Fibroblast of lung (primary cell): ENCODE data around the gene ZNF407.

ENCODE experiments used
- EZH2 ChIP-seq: IDR thresholded peaks from 2 replicates; pipeline ENCODE4 v1.5.1; 2012; ENCODE audit warnings: low read length, control low read depth, mild to moderate bottlenecking; ENCODE audit errors: missing control alignments
- TF ChIP-seq, protein P1 (sequence below), 2 donors: IDR thresholded peaks in 1 of 2; conservative IDR thresholded peaks in 1 of 2; 1 replicate in 1 of 2; 2 replicates in 1 of 2; pipeline ENCODE4 v1.5.1; 2011 to 2012; ENCODE audit warnings: low read length in 2 of 2, control low read depth in 1 of 2, inconsistent platforms in 1 of 2, low read depth in 1 of 2, mild to moderate bottlenecking in 1 of 2

DNA sequence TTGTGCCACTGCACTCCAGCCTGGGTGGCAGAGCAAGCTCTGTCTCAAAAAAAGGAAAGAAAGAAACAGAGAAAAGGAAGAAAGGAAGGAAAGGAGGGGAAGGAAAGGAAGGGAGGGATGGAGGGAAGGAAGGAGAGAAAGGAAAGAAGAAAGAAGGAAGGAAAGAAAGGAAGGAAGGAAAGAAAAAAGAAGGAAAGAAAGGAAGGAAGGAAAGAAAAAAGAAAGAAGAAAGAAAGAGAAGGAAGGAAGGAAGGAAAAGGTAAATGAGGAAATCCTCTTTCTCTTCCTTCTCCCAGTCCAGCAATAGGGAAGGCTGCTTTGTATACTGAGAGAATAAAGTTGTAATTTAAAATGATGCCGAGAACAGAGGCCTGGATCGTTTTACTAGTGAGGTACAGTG lies 22.8 kb upstream of the ZNF407 start:
- TF ChIP-seq, protein P1, sequence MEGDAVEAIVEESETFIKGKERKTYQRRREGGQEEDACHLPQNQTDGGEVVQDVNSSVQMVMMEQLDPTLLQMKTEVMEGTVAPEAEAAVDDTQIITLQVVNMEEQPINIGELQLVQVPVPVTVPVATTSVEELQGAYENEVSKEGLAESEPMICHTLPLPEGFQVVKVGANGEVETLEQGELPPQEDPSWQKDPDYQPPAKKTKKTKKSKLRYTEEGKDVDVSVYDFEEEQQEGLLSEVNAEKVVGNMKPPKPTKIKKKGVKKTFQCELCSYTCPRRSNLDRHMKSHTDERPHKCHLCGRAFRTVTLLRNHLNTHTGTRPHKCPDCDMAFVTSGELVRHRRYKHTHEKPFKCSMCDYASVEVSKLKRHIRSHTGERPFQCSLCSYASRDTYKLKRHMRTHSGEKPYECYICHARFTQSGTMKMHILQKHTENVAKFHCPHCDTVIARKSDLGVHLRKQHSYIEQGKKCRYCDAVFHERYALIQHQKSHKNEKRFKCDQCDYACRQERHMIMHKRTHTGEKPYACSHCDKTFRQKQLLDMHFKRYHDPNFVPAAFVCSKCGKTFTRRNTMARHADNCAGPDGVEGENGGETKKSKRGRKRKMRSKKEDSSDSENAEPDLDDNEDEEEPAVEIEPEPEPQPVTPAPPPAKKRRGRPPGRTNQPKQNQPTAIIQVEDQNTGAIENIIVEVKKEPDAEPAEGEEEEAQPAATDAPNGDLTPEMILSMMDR (conservative IDR thresholded peaks at IDR 0.05 in 1 of 2, IDR thresholded peaks at IDR 0.05 in 1 of 2; ENCODE audit: low read depth in 1 of 2, low read length in 2 of 2) = no peak
- no peak for TF ChIP-seq EZH2
